Mesenchymal stem cell (in vitro differentiated cells and primary cell): Measurements from ENCODE around the gene FOXA3. TPM values are rescaled to one million over a fixed set of nuclear protein-coding genes. Genes with fewer than 3 reads are reported as not detected.

Experiments
- DNase-seq: peaks from one replicate; pipeline ENCODE4 v3.0.0-alpha.2; 2013
- H2AFZ ChIP-seq: one replicate; pipeline ENCODE4 v1.6.1; 2013; ENCODE audit warnings: low read depth, mild to moderate bottlenecking, control low read depth, inconsistent platforms, low read length, moderate library complexity
- H2AK5ac ChIP-seq: 2 replicates; pipeline ENCODE4 v1.6.1; 2013; ENCODE audit warnings: low read length, moderate library complexity, mild to moderate bottlenecking, inconsistent platforms; ENCODE audit not compliant: severe bottlenecking
- H2BK120ac ChIP-seq: one replicate; pipeline ENCODE4 v1.6.1; 2013; ENCODE audit warnings: low read depth, mild to moderate bottlenecking, inconsistent platforms, low read length, moderate library complexity
- H2BK12ac ChIP-seq, 2 experiments: one replicate each; pipeline ENCODE4 v1.6.1; 2013; ENCODE audit warnings: inconsistent platforms in 2 of 2, low read length in 2 of 2, mild to moderate bottlenecking in 2 of 2, moderate library complexity in 2 of 2, control low read depth in 1 of 2
- H2BK15ac ChIP-seq: one replicate; pipeline ENCODE4 v1.6.1; 2013; ENCODE audit warnings: mild to moderate bottlenecking, low read depth, inconsistent platforms; ENCODE audit not compliant: poor library complexity, severe bottlenecking
- H2BK5ac ChIP-seq: 2 replicates; pipeline ENCODE4 v1.6.1; 2013; ENCODE audit warnings: low read depth, mild to moderate bottlenecking, low read length, control low read depth, inconsistent platforms; ENCODE audit not compliant: poor library complexity, severe bottlenecking
- H3K14ac ChIP-seq, 2 experiments: one replicate each; pipeline ENCODE4 v1.6.1; 2013; ENCODE audit warnings: inconsistent platforms in 2 of 2, low read length in 2 of 2, control low read depth in 1 of 2, mild to moderate bottlenecking in 1 of 2, moderate library complexity in 1 of 2
- H3K18ac ChIP-seq, 2 experiments: one replicate each; pipeline ENCODE4 v1.6.1; 2013; ENCODE audit warnings: inconsistent platforms in 2 of 2, low read length in 2 of 2, control low read depth in 1 of 2, low read depth in 1 of 2, mild to moderate bottlenecking in 1 of 2
- H3K23ac ChIP-seq, 2 experiments: one replicate each; pipeline ENCODE4 v1.6.1; 2013; ENCODE audit warnings: inconsistent platforms in 2 of 2, low read length in 2 of 2, mild to moderate bottlenecking in 2 of 2, moderate library complexity in 2 of 2, control low read depth in 1 of 2
- H3K27ac ChIP-seq: 2 replicates; pipeline ENCODE4 v1.5.1; 2013; ENCODE audit warnings: mild to moderate bottlenecking, moderate library complexity, low read length, control low read depth, inconsistent platforms; ENCODE audit not compliant: poor library complexity, severe bottlenecking
- H3K27me3 ChIP-seq, 2 experiments: 2 replicates each; pipeline versions ENCODE4 v1.6.1 to v1.7.0; 2013; ENCODE audit warnings: low read length in 2 of 2, mild to moderate bottlenecking in 2 of 2, moderate library complexity in 2 of 2, control low read depth in 1 of 2, inconsistent platforms in 1 of 2; ENCODE audit not compliant: control insufficient read depth in 1 of 2, insufficient read depth in 1 of 2
- H3K36me3 ChIP-seq, 2 experiments: 2 replicates each; pipeline versions ENCODE4 v1.6.1 to v1.7.0; 2013; ENCODE audit warnings: low read length in 2 of 2, control low read depth in 1 of 2, inconsistent platforms in 1 of 2, low read depth in 1 of 2, mild to moderate bottlenecking in 1 of 2; ENCODE audit not compliant: insufficient read depth in 2 of 2, control insufficient read depth in 1 of 2
- H3K4ac ChIP-seq, 2 experiments: one replicate each; pipeline ENCODE4 v1.6.1; 2013; ENCODE audit warnings: inconsistent platforms in 2 of 2, low read length in 2 of 2, mild to moderate bottlenecking in 2 of 2, moderate library complexity in 2 of 2, control low read depth in 1 of 2, low read depth in 1 of 2
- H3K4me1 ChIP-seq: 2 replicates; pipeline ENCODE4 v1.6.1; 2013; ENCODE audit warnings: low read depth, low read length, control low read depth; ENCODE audit not compliant: control insufficient read depth, insufficient read depth
- H3K4me2 ChIP-seq: 2 replicates; pipeline ENCODE4 v1.6.1; 2013; ENCODE audit warnings: low read length, mild to moderate bottlenecking, inconsistent platforms; ENCODE audit not compliant: poor library complexity, severe bottlenecking
- H3K4me3 ChIP-seq, 2 experiments: 2 replicates each; pipeline versions ENCODE4 v1.5.1 to v1.7.0; 2013; ENCODE audit warnings: low read length in 2 of 2, mild to moderate bottlenecking in 2 of 2, control low read depth in 1 of 2, low read depth in 1 of 2; ENCODE audit not compliant: insufficient read depth in 1 of 2
- H3K79me1 ChIP-seq: replicated peaks from 2 replicates; pipeline ENCODE4 v1.6.1; 2013; ENCODE audit warnings: mild to moderate bottlenecking, control low read depth, low read length, inconsistent platforms; ENCODE audit not compliant: poor library complexity, severe bottlenecking
- H3K9ac ChIP-seq: 2 replicates; pipeline ENCODE4 v1.7.0; 2013; ENCODE audit warnings: mild to moderate bottlenecking, low read length, moderate library complexity
- H3K9me3 ChIP-seq: 2 replicates; pipeline ENCODE4 v1.7.0; 2013; ENCODE audit warnings: mild to moderate bottlenecking, low read length; ENCODE audit not compliant: control insufficient read depth
- H4K8ac ChIP-seq: one replicate; pipeline ENCODE4 v1.6.1; 2013; ENCODE audit warnings: inconsistent platforms, mild to moderate bottlenecking, low read length, moderate library complexity
- H4K91ac ChIP-seq: one replicate; pipeline ENCODE4 v1.6.1; 2013; ENCODE audit warnings: mild to moderate bottlenecking, low read length, inconsistent platforms
- WGBS: methylation state at CpG from one replicate; pipeline ENCODE4 v1.1.7; 2013; ENCODE audit warnings: mixed read lengths; 5-methylcytosine and 5-hydroxymethylcytosine counted together
- polyA plus RNA-seq, 2 experiments: library from polyadenylated mRNA; stranded (reverse); fragments of 200-250 nt; gene quantifications; one replicate each; pipeline ENCODE4 v1.2.3, GENCODE V29; 2013

FOXA3 gene
- polyA plus RNA-seq (2013, experiment 1 of 2): not detected
- not detected for polyA plus RNA-seq (2013, experiment 2 of 2)

DNA sequence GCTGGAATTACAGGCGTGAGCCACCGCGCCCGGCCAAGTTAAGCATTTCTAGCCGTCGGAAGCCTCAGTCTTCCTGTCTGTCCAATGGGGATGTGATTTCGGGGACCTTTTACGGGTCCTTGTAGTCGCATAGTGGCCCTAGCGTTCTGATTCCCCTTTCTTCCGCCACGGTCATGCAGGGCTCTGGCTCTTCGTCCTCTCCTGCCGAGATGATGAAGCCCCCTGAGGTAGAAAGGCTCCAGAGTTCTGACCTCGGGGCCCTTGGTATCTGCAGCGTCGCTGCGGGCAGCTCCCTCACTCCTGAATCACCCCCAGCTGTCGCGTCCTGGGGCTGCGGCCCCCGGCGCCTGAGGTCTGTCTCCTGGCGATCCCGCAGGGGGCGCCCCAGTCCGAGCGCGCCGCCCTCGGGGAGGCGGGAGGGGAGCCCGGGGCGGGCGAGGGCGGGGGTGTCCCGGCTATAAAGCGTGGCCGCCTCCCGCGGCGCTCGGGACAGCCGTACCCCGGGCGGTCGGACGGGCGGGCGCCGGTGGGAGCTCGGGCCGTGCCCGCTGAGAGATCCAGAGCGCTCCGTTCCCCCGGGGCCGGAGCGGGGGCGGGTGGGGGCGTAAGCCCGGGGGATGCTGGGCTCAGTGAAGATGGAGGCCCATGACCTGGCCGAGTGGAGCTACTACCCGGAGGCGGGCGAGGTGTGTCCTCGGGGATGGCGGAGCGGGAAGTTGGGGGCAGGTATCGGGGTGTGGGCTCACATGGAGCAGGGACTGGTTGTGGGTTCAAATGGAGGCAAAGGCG lies at the start of gene FOXA3:
Gene FOXA3, plus strand, starts transcription at position 487 of the 789 bp plus-strand sequence. Its CDS starts 131 bp downstream, at position 618.
- H3K79me1 ChIP-seq: peaks cover under 1% of the 10 kb centered on the region
- H2BK15ac ChIP-seq: peak within 1 kb of the TSS; percentile 18
- H2BK5ac ChIP-seq: no peak within 1 kb of the TSS
- H3K4ac ChIP-seq: no peak within 1 kb of the TSS
- H2AFZ ChIP-seq: no peak within 1 kb of the TSS
- peaks cover 9% of the 10 kb centered on the region for H3K4me1 ChIP-seq
- no peaks in the 10 kb centered on the region for H3K9me3 ChIP-seq
- H3K23ac ChIP-seq: peak within 1 kb of the TSS in 1 of 2 experiments; percentile 81
- H4K8ac ChIP-seq: peak within 1 kb of the TSS; percentile 28
- peak; percentile 62 for DNase-seq
- WGBS: 4% methylated on average over 65 of the region's 71 CpGs
- H2BK12ac ChIP-seq: peak within 1 kb of the TSS in 1 of 2 experiments; percentile 52
- H2BK120ac ChIP-seq: no peak within 1 kb of the TSS
- peak within 1 kb of the TSS; percentile 57 for H3K4me2 ChIP-seq
- H3K27me3 ChIP-seq: peaks cover 33 to 46% of the 10 kb centered on the region in 2 experiments
- no peak within 1 kb of the TSS for H4K91ac ChIP-seq
- H3K9ac ChIP-seq: peak within 1 kb of the TSS; percentile 65
- H3K4me3 ChIP-seq: peak within 1 kb of the TSS; percentile 30 to 91
- H2AK5ac ChIP-seq: peak within 1 kb of the TSS; percentile 37
- peaks cover 9% of the 10 kb centered on the region in 2 experiments for H3K36me3 ChIP-seq
- H3K18ac ChIP-seq: peak within 1 kb of the TSS in 1 of 2 experiments; percentile 53
- no peak within 1 kb of the TSS for H3K14ac ChIP-seq
- H3K27ac ChIP-seq: no peak within 1 kb of the TSS

DNA sequence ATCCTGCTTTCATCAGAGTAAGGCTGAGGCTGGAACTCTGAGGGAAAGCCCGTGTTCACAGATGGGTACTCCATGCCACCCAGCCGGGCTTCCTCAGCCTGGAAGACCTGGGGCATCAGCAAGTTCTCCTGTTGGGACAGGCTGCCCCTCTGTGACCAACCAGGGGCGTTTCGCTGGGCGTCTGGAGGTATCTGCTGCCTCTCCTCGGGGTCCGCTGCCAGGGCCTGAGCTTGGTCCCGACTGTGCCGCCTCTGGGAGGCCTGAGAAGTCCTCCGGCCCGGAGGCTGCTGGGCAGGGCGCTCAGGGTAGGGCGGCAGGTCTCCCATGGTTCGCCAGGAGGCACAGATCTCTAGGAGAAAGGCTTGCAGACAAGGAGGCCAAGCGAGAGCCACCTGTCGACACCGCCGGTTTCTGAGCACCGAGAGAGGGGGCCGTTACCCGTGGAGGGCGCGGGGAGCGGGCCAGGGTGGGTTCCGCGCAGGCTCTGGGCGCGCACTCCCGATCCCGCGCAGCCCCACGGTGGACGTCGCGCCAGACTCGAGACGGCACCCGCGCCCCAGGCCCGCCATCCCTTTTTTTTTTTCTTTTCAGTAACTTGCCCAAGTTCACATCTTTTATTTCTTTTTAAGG lies 49.2 kb upstream of the FOXA3 start, which contains the start of gene RSPH6A:
Gene RSPH6A, minus strand, starts transcription at position 458 of the 630 bp plus-strand sequence. Its CDS starts 132 bp downstream, at position 326.
- no peaks in the 10 kb centered on the region for H3K27me3 ChIP-seq
- H2BK120ac ChIP-seq: peak within 1 kb of the TSS; percentile 64
- H2AK5ac ChIP-seq: peak within 1 kb of the TSS; percentile 40
- no peak within 1 kb of the TSS for H3K4ac ChIP-seq
- H3K4me1 ChIP-seq: peaks cover 42% of the 10 kb centered on the region
- H3K4me3 ChIP-seq: peak within 1 kb of the TSS in 1 of 2 experiments; percentile 61
- DNase-seq: no peak
- H3K36me3 ChIP-seq: peaks cover 22 to 30% of the 10 kb centered on the region in 2 experiments
- H3K18ac ChIP-seq: peak within 1 kb of the TSS; percentile 14 to 49
- peak within 1 kb of the TSS; percentile 16 for H3K9ac ChIP-seq
- peak within 1 kb of the TSS; percentile 71 for H4K8ac ChIP-seq
- H4K91ac ChIP-seq: peak within 1 kb of the TSS; percentile 6
- no peak within 1 kb of the TSS for H3K14ac ChIP-seq
- H3K79me1 ChIP-seq: no peaks in the 10 kb centered on the region
- no peak within 1 kb of the TSS for H3K23ac ChIP-seq
- H2AFZ ChIP-seq: no peak within 1 kb of the TSS
- 39% methylated on average over 39 of the region's 40 CpGs for WGBS
- H3K4me2 ChIP-seq: peak within 1 kb of the TSS; percentile 71
- no peak within 1 kb of the TSS for H2BK5ac ChIP-seq
- H3K27ac ChIP-seq: no peak within 1 kb of the TSS
- H3K9me3 ChIP-seq: no peaks in the 10 kb centered on the region
- peak within 1 kb of the TSS; percentile 55 for H2BK15ac ChIP-seq
- peak within 1 kb of the TSS in 1 of 2 experiments; percentile 15 for H2BK12ac ChIP-seq

DNA sequence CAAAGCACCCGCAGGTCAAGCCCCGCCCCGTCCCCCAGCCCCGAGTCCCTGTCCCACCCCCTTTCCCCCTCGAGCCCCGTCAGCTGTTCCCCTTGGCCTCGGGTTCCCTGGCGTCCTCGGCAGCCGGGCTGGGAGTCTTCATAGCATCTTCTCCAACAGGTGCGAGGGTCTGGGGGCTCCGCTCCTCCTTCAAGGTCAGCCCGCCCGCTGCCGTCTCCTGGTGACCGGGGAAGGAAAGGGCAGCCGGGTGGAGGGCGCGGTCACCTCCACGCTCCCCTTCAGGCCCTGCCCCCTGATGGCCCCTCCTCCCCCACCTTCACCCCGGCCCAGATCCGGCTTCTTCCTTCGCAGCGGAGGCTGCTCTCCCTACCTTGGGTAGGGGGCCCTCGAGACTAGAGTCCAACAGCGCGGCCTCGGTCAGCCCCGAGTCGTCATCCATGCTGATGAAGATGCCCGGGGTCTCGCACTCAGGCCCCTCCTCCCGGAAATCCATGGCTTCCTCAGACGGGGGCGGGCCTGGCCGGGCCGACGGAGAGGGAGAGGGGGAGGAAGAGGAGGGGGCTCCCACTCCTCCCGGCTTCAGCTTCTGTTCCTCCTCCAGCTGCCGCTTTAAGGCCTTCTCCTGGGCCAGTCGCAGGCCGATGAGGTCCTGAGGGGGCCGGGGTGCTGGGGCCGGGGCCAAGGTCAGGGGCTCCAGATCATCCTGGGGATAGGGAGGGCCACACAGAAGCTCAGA lies 48.5 kb upstream of the FOXA3 start:
- no peaks in the 10 kb centered on the region for H3K79me1 ChIP-seq
- peak overlapping the region; percentile 6 for H4K91ac ChIP-seq
- peaks cover 28 to 35% of the 10 kb centered on the region in 2 experiments for H3K36me3 ChIP-seq

More for the DNA sequence above, 48.5 kb upstream of the FOXA3 start:
- Histone ChIP-seq H3K4me3 (peak overlapping the region in 1 of 2 experiments; percentile 61), H3K18ac (peak overlapping the region in 1 of 2 experiments; percentile 49), H3K14ac (no peak overlapping the region), H2AK5ac (no peak overlapping the region), H3K4me1 (peaks cover 37% of the 10 kb centered on the region), H2BK12ac (peak overlapping the region in 1 of 2 experiments; percentile 15), H2BK15ac (peak overlapping the region; percentile 55), H3K23ac (no peak overlapping the region), H2BK5ac (no peak overlapping the region), H3K9ac (no peak overlapping the region), H3K4me2 (peak overlapping the region; percentile 67), H2BK120ac (peak overlapping the region; percentile 40), H3K27ac (no peak overlapping the region), H3K9me3 (no peaks in the 10 kb centered on the region), H4K8ac (peak overlapping the region; percentile 71), H3K27me3 (no peaks in the 10 kb centered on the region), H3K4ac (no peak overlapping the region), H2AFZ (no peak overlapping the region)
- 11% methylated on average over 34 of the region's 44 CpGs for WGBS
- peak; percentile 25 for DNase-seq
